SIG-M5 (cell line): ENCODE measurements around the gene CD38.
A peak's percentile ranks its signal among the peaks of the same experiment; 100 is the strongest.

Experiments
- DNase-seq: peaks from one replicate; lab custom pipeline; 2025; lab: John Stamatoyannopoulos, UW

CD38 gene

DNA sequence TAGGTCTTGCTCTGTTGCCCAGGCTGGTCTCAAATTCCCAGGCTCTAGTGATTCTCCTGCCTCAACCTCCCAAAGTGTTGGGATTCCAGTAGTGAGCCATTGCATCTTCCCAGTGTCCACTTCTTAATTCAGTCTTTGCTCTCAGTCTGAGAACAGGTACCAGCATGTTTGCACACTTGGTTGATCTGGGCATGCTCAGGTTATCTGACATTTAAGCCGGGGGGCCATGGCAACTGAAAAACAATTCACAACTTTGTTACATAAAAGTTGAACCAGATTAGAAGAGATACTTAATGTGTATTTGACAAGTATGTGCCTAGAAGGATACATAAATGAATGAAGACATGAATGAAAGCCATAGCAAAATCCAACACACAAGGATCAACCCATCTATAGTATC, 121.4 kb downstream of the CD38 start:
- no peak for DNase-seq

DNA sequence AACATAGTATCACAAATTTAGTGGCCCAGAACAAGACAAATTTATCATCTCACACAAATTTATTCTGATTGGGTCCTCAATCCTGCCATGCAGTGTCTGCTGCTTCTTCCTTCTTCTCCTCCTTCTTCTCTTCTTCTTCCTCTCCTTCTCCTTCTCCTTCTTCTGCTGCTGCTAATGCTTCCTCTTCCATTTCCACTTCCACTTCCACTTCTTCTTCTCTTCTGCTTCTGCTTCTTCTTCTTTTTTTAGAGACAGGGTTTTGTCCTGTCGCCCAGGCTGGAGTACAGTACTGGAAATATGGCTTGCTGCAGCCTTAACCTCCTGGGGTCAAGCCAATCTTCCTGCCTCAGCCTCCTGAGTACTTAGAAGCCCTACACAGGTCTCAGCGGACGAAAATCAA, 122.9 kb downstream of the CD38 start:
- DNase-seq: no peak

DNA sequence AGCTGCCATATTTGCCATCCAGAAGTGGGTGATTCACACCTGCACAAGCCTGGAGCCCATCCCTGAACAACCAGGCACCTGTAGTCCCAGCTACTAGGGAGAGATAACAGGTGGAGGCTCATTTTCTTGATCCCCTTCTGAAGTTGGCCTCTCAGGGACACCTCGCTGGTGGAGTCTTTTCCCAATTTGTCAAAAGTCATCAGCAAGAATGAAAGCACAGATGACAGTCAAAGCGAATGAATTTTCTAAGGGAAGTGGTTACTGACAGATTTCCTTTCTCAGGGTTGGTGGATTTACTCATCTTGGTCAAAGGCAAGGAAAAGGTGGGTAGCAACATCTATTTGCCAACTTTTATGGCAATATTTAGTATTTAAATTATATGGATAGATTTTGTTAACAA, 123.9 kb downstream of the CD38 start:
- no peak for DNase-seq

DNA sequence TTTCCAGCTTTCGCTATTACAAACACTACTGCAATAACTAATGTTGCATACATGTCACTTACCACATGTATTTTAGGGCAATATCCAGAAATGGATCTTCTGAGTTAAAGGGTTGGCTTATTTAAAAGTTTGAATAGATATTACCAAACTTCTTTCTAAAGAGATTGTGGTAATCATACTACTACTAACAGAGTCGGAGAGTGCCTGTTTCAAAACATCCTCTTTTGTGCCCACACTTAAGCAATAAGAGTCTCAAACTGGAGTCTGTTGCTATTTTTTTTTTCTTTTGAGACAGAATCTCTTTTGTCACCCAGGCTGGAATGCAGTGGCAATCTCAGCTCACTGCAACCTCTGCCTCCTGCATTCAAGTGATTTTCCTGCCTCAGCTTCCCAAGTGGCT, 124.6 kb downstream of the CD38 start:
- peak; percentile 42 for DNase-seq
